Aorta (tissue), 5 donors: ENCODE results near the gene DIP2B. TPM values are rescaled to one million over a fixed set of nuclear protein-coding genes. Genes with fewer than 3 reads are reported as not detected.

Experiments
- ATAC-seq: fragments of 200-7000 bp; cut with Tn5 transposase; one replicate; pipeline ENCODE4 v1.9.1; 2022; ENCODE audit warnings: moderate library complexity; ENCODE audit not compliant: low FRiP score
- DNase-seq, 2 donors: peaks; one replicate each; pipeline ENCODE4 v3.0.0-alpha.2; 2020
- H3K27ac ChIP-seq, 2 donors: one replicate each; pipeline ENCODE4 v1.5.1; 2013; ENCODE audit warnings: low read length in 2 of 2, mild to moderate bottlenecking in 2 of 2, moderate library complexity in 2 of 2, control low read depth in 1 of 2, inconsistent platforms in 1 of 2, low read depth in 1 of 2
- H3K27me3 ChIP-seq, 2 donors: one replicate each; pipeline ENCODE4 v1.6.1; 2013; ENCODE audit warnings: control low read depth in 1 of 2, low read length in 1 of 2, mild to moderate bottlenecking in 1 of 2, moderate library complexity in 1 of 2; ENCODE audit not compliant: insufficient read depth in 2 of 2, control insufficient read depth in 1 of 2
- H3K36me3 ChIP-seq, 2 donors: one replicate each; pipeline ENCODE4 v1.6.1; 2013; ENCODE audit warnings: control low read depth in 1 of 2, low read length in 1 of 2, mild to moderate bottlenecking in 1 of 2; ENCODE audit not compliant: insufficient read depth in 2 of 2, control insufficient read depth in 1 of 2
- H3K4me1 ChIP-seq, 2 donors: one replicate each; pipeline ENCODE4 v1.6.1; 2013; ENCODE audit warnings: low read length in 2 of 2, control low read depth in 1 of 2, mild to moderate bottlenecking in 1 of 2, moderate library complexity in 1 of 2; ENCODE audit not compliant: insufficient read depth in 2 of 2, control insufficient read depth in 1 of 2
- H3K4me3 ChIP-seq, 2 donors: one replicate each; pipeline ENCODE4 v1.5.1; 2013; ENCODE audit warnings: low read length in 2 of 2, control low read depth in 1 of 2, mild to moderate bottlenecking in 1 of 2
- H3K9me3 ChIP-seq: one replicate; pipeline ENCODE4 v1.6.1; 2013; ENCODE audit warnings: mild to moderate bottlenecking, low read length; ENCODE audit not compliant: control insufficient read depth
- whole genome bisulfite sequencing, 2 donors: extraction: QIAGEN DNeasy Blood & Tissue Kit; methylation state at CpG; one replicate each; pipeline ENCODE4 v1.1.7; 2013; 5-methylcytosine and 5-hydroxymethylcytosine counted together
- intact Hi-C, 2 donors: fragments of 100-400 bp; cut with DNase I; formaldehyde crosslinking; loops; one replicate each; pipeline versions ENCODE4 v1.14.2 to v1.15.0; 2022
- polyA plus RNA-seq, 2 donors: library from polyadenylated mRNA; stranded (reverse); fragments of 200-250 nt; gene quantifications; one replicate each; pipeline ENCODE4 v1.2.3, GENCODE V29; 2013
- total RNA-seq, 2 donors: library from RNA; stranded (reverse); fragmentation: NEBNext Ultra II Directional; extraction: Animal tissue kit (Norgen Biotek cat#: 25700); gene quantifications; one replicate each; pipeline ENCODE4 v1.2.1, GENCODE V29; 2021
- donor health status: healthy with polysubstance abuse.
- donor health status: Bipolar disorder and iron deficiency.
- donor health status: DM: no; HTN: no; CAD: no.
- donor health status: DM: no; HTN: no; CAD: no.
- donor health status: DM: yes; HTN: yes; CAD: no.

DIP2B gene
- total and polyA plus RNA-seq, 4 donors: 2.9 to 25.0 (median 10.2) TPM

DNA sequence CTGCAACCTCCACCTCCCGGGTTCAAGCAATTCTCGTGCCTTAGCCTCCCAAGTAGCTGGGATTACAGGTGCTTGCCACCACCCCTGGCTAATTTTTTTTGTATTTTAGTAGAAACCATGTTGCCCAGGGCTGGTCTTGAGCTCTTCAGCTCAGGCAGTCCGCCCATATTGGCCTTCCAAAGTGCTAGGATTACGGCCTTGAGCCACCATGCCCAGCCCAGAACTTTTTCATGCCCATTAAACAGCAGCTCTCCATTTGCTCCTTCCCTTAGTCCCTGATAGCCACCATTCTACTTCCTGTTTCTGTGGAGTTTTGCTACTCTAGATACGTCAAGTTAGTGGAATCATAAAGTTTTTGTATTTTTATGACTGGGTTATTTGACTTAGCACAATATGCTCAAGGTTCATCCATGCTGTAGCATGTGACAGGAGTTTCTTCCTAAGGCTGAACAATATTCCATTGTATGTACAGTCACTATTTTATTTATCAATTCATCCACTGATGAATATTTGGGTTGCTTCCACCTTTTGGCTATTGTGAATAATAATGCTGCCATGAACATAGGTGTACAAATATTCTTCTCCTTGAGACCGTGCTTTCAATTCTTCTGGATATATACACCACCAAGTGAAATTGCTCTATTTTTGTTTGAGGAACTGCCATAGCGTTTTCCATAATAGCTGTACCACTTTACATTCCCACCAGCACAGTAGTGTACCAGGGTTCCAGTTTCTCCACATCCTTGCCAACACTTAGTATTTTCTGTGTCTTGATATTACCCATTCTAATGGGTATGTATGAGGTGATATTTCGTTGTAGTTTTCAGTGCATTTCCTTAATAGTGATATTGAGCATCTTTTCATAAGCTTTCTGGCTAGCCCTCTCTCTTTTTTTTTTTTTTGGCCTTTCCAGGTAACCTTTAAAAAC lies 274.1 kb downstream of the DIP2B start:
- 89 to 98% methylated on average over 8 of the region's 8 CpGs for WGBS, 2 donors
- no peak overlapping the region for H3K27ac ChIP-seq
- intact Hi-C loops: no loop called here

GRCh38 chr12:50780013-50780412 lies 275.2 kb downstream of the DIP2B start:
- H3K4me1 ChIP-seq: no peaks in the 10 kb centered on the region
- no peaks in the 10 kb centered on the region for H3K36me3 ChIP-seq
- H3K27ac ChIP-seq: no peak overlapping the region
- no peak overlapping the region for H3K4me3 ChIP-seq
- no peaks in the 10 kb centered on the region for H3K9me3 ChIP-seq
- ATAC-seq: no peak
- 96 to 98% methylated on average over 4 of the region's 4 CpGs for WGBS, 2 donors
- no peak for DNase-seq
- intact Hi-C loops: no loop called here
- no peaks in the 10 kb centered on the region for H3K27me3 ChIP-seq

More for the DNA sequence above, 274.1 kb downstream of the DIP2B start:
- H3K4me1 ChIP-seq: no peaks in the 10 kb centered on the region
- DNase-seq: no peak
- H3K36me3 ChIP-seq: no peaks in the 10 kb centered on the region
- no peak overlapping the region for H3K4me3 ChIP-seq
- ATAC-seq: no peak
- no peaks in the 10 kb centered on the region for H3K9me3 ChIP-seq
- no peaks in the 10 kb centered on the region for H3K27me3 ChIP-seq

GRCh38 chr12:50784501-50784900 lies 279.7 kb downstream of the DIP2B start:
- Histone ChIP-seq H3K4me3 (no peak overlapping the region), H3K9me3 (no peaks in the 10 kb centered on the region), H3K4me1 (peaks cover 0 to 8% of the 10 kb centered on the region in 2 donors), H3K27ac (no peak overlapping the region), H3K36me3 (no peaks in the 10 kb centered on the region), H3K27me3 (no peaks in the 10 kb centered on the region)
- no peak for DNase-seq
- intact Hi-C loops: no loop called here
- 88 to 94% methylated on average over 4 of the region's 4 CpGs for WGBS, 2 donors
- ATAC-seq: no peak

- intact Hi-C loops: no loop called here
- no peak for ATAC-seq
- peak overlapping the region in 1 of 2 donors; percentile 40 for H3K27ac ChIP-seq
These were observed 280.7 kb downstream of the DIP2B start for GRCh38 chr12:50785406-50786001.

GRCh38 chr12:50786498-50787231 lies 281.9 kb downstream of the DIP2B start:
- no peaks in the 10 kb centered on the region for H3K27me3 ChIP-seq
- WGBS, 2 donors: 58 to 68% methylated on average over 3 of the region's 3 CpGs
- no peak for DNase-seq
- H3K27ac ChIP-seq: peak overlapping the region in 1 of 2 donors; percentile 73
- H3K9me3 ChIP-seq: no peaks in the 10 kb centered on the region
- peaks cover 0 to 8% of the 10 kb centered on the region in 2 donors for H3K4me1 ChIP-seq
- no peak for ATAC-seq
- intact Hi-C loops: no loop called here
- H3K4me3 ChIP-seq: no peak overlapping the region
- no peaks in the 10 kb centered on the region for H3K36me3 ChIP-seq

More at GRCh38 chr12:50785406-50786001, 280.7 kb downstream of the DIP2B start:
- H3K4me1 ChIP-seq: peaks cover 0 to 8% of the 10 kb centered on the region in 2 donors
- H3K36me3 ChIP-seq: no peaks in the 10 kb centered on the region
- H3K27me3 ChIP-seq: no peaks in the 10 kb centered on the region
- WGBS, 2 donors: 89 to 93% methylated on average over 3 of the region's 3 CpGs
- no peak for DNase-seq
- H3K9me3 ChIP-seq: no peaks in the 10 kb centered on the region
- H3K4me3 ChIP-seq: no peak overlapping the region

GRCh38 chr12:50787618-50788017 lies 282.8 kb downstream of the DIP2B start:
- Histone ChIP-seq H3K4me3 (no peak overlapping the region), H3K4me1 (peaks cover 0 to 8% of the 10 kb centered on the region in 2 donors), H3K27ac (no peak overlapping the region), H3K36me3 (no peaks in the 10 kb centered on the region), H3K9me3 (no peaks in the 10 kb centered on the region), H3K27me3 (no peaks in the 10 kb centered on the region)
- intact Hi-C loops: no loop called here
- DNase-seq (no peak), ATAC-seq (no peak)
- 98% methylated on average over 2 of the region's 2 CpGs for WGBS, 2 donors

DNA sequence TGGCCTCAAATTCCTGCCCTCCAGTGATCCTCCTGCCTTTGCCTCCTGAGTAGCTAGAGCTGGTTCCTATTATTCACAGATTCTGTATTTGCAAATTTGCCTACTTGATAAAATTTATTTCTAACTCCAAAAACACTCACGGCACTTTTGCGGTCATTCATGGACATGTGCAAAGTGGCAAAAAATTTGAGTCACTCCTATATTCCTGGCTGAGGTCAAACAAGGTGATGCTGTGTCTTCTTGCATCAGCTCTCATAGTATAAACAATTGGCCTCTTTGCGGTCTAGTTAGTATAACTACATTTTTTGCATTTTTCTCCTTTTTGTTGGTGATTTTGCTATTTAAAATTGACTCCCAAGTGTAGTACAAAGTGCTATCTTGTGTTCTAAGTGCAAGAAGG lies 283.8 kb downstream of the DIP2B start:
- ATAC-seq (no peak), DNase-seq (no peak)
- Histone ChIP-seq H3K4me3 (no peak overlapping the region), H3K4me1 (peaks cover 0 to 8% of the 10 kb centered on the region in 2 donors), H3K36me3 (no peaks in the 10 kb centered on the region), H3K27me3 (no peaks in the 10 kb centered on the region), H3K27ac (no peak overlapping the region), H3K9me3 (no peaks in the 10 kb centered on the region)
- WGBS, 2 donors: 79 to 85% methylated on average over 3 of the region's 3 CpGs
- intact Hi-C loops: no loop called here

DNA sequence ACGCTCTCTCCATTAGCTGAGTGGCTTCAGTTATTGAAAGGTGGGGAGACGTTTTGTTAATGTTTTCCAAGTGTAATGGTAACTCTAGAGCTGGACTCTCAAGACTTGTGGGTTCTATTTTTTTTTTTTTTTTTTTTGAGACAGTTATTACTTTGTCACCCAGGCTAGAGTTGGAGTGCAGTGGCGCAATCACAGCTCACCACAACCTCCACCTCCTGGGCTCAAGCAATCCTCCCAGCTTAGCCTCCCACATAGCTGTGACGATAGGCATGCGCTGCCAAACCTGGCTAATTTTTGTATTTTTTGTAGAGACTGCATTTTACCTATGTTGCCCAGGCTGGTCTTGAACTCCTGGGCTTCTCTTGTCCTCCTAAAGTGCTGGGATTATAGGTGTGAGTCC lies 285.3 kb downstream of the DIP2B start:
- Histone ChIP-seq H3K4me3 (no peak overlapping the region), H3K27me3 (no peaks in the 10 kb centered on the region), H3K9me3 (no peaks in the 10 kb centered on the region), H3K36me3 (no peaks in the 10 kb centered on the region), H3K27ac (no peak overlapping the region), H3K4me1 (peaks cover 0 to 8% of the 10 kb centered on the region in 2 donors)
- DNase-seq: no peak
- intact Hi-C loops: no loop called here
- 94 to 96% methylated on average over 5 of the region's 5 CpGs for WGBS, 2 donors
- no peak for ATAC-seq
